GM10266 (cell line): Measurements from ENCODE around the gene TM4SF20.

Experiments used
- DNase-seq: peaks from one replicate; pipeline ENCODE4 v3.0.0; 2012; ENCODE audit errors: extremely low spot score
- TF ChIP-seq, protein P1 (sequence below): IDR thresholded peaks from 2 replicates; pipeline ENCODE4 v1.5.1; 2012; ENCODE audit warnings: mild to moderate bottlenecking, low read depth; ENCODE audit not compliant: control insufficient read depth, insufficient read depth; ENCODE audit errors: missing control alignments

Gene TM4SF20

DNA sequence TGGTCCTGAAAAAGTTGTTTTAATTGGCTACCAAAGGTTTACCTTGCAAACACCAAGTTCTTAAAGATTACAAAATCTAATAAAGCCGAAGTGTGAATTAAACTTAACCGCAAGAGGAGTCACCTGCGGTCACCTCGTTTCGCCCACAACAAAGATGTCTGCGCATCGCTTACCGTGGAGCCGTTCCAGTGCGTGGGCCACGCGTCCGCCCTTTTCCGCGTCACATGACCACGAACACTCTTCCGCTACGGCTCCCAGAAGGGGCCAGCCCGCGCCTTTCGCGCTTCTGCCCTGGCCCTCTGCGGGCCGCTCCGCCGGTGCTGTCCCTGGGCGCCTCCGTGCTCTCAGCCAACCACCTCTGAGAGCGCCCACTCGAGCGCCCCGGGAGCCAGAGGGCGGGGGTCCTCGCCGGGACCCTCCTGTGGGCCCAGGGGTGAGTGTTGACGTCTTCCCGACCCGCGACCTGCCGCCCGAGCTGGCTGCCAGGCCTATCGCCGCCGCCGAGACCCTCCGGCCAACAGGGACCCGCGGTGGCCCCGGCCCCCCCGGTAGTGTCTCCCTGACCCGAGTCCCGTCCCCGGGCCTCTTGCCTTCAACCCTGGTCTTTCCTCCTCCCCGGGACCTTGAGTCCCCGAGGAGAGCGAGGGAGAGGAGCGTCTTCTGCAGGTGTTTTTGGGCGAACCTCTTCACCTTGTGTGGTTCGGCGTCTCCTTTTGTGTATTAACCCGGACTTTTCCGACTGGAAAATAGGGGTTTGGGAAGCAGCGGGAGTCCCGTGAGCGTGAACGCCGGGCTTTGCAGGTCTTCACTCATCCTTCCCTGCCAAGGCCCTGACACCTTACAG is 53.9 kb downstream of the TM4SF20 start, which contains the start of gene MFF:
Gene MFF (plus strand): TSS at position 257 of the 844 bp plus-strand sequence. CDS start 5,415 bp downstream, outside the sequence.
- TF ChIP-seq, protein P1, sequence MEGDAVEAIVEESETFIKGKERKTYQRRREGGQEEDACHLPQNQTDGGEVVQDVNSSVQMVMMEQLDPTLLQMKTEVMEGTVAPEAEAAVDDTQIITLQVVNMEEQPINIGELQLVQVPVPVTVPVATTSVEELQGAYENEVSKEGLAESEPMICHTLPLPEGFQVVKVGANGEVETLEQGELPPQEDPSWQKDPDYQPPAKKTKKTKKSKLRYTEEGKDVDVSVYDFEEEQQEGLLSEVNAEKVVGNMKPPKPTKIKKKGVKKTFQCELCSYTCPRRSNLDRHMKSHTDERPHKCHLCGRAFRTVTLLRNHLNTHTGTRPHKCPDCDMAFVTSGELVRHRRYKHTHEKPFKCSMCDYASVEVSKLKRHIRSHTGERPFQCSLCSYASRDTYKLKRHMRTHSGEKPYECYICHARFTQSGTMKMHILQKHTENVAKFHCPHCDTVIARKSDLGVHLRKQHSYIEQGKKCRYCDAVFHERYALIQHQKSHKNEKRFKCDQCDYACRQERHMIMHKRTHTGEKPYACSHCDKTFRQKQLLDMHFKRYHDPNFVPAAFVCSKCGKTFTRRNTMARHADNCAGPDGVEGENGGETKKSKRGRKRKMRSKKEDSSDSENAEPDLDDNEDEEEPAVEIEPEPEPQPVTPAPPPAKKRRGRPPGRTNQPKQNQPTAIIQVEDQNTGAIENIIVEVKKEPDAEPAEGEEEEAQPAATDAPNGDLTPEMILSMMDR = peak; percentile 49
- DNase-seq = peak; percentile 94

DNA sequence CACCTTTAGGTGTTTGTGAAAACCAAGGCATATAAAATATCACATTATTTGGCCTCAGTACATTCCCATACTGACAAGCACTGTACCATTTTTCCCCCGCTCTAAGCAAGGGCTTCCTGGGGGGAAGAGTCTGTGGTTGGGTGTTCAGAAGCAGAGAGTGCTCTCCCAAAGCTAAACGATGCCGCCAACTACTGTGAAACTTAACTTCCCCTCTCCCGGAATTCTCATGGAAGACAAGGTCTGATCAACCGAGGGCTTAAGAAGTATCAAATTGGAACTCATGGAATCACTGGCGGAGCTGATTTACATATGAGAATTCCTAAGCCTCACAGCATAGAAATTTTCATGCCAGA is 54.5 kb downstream of the TM4SF20 start:
- peak; percentile 48 for DNase-seq
- TF ChIP-seq, protein P1 = no peak

DNA sequence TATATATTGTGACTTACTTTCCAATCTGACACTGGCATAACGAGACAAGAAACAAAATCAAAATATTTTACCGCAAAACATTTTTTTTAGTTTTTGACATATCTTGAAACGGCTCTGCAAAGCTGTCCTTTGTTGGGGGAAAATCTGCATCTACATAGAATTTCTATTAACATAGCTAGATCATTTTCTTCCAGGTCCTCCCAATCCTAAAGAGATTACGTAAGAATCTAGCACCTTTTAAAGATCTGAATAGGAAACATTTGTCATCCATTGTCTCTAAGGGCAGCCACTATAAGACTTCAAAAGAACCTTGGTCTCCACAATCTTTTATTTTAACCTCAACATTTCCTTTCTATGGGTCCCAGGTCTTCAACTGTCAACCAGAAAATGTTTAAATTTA is 55.3 kb downstream of the TM4SF20 start:
- TF ChIP-seq, protein P1 = no peak
- no peak for DNase-seq

DNA sequence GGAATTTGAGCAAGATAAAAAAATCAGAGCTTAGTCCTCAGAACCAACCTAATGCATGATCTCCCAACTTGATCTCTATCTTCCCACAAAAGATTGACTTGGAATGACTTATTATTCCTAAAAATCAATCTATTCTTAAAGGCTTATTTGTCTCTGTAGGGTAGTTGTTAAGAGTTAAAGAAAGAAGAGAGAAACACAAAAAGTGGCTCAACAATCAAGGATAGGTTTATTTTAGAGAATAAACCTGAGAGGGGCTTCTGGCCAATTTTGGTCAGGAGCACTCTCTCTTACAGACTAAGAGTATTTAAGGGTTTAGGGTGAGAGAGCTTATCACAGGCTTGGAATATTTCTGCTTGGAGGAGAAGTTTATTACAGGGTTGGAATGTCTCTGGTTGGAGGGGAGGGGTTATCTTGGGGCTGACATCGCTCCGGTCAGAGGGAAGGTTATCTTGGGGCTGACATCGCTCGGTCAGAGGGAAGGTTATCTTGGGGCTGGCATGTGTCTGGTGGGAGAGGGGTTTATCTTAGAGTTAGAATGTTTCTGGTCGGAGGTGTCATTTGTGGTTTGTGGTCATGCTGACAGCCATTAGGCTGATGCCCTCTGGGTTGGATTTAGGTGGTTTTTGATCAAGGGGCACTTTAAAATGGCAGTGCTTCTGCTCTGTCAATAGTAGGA is 56.4 kb downstream of the TM4SF20 start:
- DNase-seq = no peak
- TF ChIP-seq, protein P1 = no peak

DNA sequence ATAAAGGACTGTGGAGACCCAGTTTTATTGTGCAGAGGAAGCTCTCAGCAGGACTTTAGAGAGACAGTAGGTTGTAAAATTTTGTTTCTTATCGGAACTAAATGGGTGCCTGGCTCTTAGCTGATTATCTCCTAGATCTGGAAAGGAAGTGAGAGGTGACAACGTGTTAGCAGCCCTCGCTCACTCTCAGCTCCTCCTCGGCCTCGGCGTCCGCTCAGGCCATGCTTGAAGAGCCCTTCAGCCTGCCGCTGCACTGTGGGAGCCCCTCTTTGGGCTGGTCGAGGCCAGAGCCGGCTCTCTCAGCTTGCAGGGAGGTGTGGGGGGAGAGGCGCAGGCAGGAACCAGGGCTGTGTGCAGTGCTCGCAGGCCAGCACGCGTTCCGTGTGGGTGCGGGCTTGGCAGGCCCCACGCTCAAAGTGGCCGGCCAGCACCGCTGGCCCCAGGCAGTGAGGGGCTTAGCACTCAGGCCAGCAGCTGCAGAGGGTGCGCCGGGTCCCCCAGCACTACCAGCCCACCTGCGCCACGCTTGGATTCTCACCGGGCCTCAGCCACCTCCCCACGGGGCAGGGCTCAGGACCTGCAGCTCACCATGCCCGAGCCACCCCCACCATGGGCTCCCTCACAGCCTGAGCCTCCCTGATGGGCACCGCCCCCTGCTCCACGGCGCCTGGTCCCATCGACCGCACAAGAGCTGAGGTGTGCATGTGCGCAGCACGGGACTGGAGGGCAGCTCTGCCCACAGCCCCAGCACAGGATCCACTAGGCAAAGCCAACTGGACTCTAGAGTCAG is 58.6 kb downstream of the TM4SF20 start:
- TF ChIP-seq, protein P1 = no peak
- DNase-seq = no peak

DNA sequence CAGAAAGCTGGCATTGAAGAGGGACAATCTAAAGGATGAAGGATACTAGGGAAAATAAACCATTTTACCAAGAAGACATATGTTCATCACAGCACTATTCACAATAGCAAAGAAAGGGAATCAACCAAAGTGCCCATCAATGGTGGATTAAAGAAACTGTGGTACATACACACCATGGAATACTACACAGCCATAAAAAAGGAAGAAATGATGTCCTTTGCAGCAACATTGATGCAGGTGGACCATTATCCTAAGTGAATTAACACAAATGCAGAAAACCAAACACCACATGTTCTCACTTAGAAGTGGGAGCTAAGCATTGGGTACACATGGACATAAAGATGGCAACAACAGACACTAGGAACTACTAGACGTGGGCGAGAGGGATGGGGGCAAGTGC is 61.3 kb downstream of the TM4SF20 start:
- TF ChIP-seq, protein P1 = no peak
- DNase-seq = no peak
